Uterus (tissue), 4 donors: Measurements from ENCODE around the gene TCN2. TPM values are rescaled to one million over a fixed set of nuclear protein-coding genes. Genes with fewer than 3 reads are reported as not detected.
A peak's percentile ranks its signal among the peaks of the same experiment; 100 is the strongest.

ENCODE experiments used
- DNase-seq, 2 donors: peaks; one replicate each; pipeline ENCODE4 v3.0.0-alpha.2; 2019 to 2020
- H3K27ac ChIP-seq, 2 donors: fragments of 200-600 bp; sonication (generic); 1 replicate in 1 of 2; 2 replicates in 1 of 2; pipeline ENCODE4 v1.5.1; 2016 to 2018
- H3K27me3 ChIP-seq, 2 donors: fragments of 200-600 bp; sonication (generic); one replicate each; pipeline ENCODE4 v1.5.1; 2018 to 2019; ENCODE audit warnings: control low read depth in 1 of 2
- H3K36me3 ChIP-seq, 2 donors: fragments of 200-600 bp; sonication (generic); one replicate each; pipeline ENCODE4 v1.5.1; 2019; ENCODE audit warnings: control low read depth in 1 of 2
- H3K4me1 ChIP-seq, 2 donors: fragments of 200-600 bp; sonication (generic); one replicate each; pipeline ENCODE4 v1.5.1; 2018 to 2019; ENCODE audit warnings: control low read depth in 1 of 2
- H3K4me3 ChIP-seq, 2 donors: fragments of 200-600 bp; sonication (generic); 1 replicate in 1 of 2; 2 replicates in 1 of 2; pipeline ENCODE4 v1.5.1; 2018 to 2019; ENCODE audit warnings: mild to moderate bottlenecking in 1 of 2
- H3K9me3 ChIP-seq, 2 donors: fragments of 200-600 bp; sonication (generic); one replicate each; pipeline ENCODE4 v1.5.1; 2019; ENCODE audit warnings: control low read depth in 1 of 2
- CTCF ChIP-seq, 4 experiments: fragments of 200-600 bp in 2 of 4; fragments of 450-650 bp in 2 of 4; sonication (generic) in 2 of 4; IDR thresholded peaks; one replicate each; pipeline ENCODE4 v1.5.1; 2016 to 2019; ENCODE audit warnings: antibody characterized with exemption in 4 of 4, mild to moderate bottlenecking in 2 of 4, moderate library complexity in 1 of 4
- POLR2A ChIP-seq, 2 donors: fragments of 450-650 bp; IDR thresholded peaks; one replicate each; pipeline ENCODE4 v1.6.1; 2016; ENCODE audit warnings: antibody characterized with exemption in 2 of 2, mild to moderate bottlenecking in 1 of 2, moderate library complexity in 1 of 2
- intact Hi-C: fragments of 100-400 bp; cut with DNase I; formaldehyde crosslinking; loops from one replicate; pipeline ENCODE4 v1.15.1; 2023; ENCODE audit warnings: low total_unique reads
- total RNA-seq, 4 donors: library from RNA; depleted of rRNA in 3 of 4; stranded (reverse); fragments of >200 nt in 3 of 4; gene quantifications; one replicate each; pipeline versions ENCODE4 v1.1.0 to v1.2.4, GENCODE V29; 2014 to 2023
- donor health status: DM: yes; HTN: yes; CAD: no.

Gene TCN2
- total RNA-seq, 4 donors from 2014 or later = 21.8 to 44.5 (median 30.3) TPM

- H3K4me1 ChIP-seq = peaks cover 0 to 15% of the 10 kb centered on the region in 2 donors
- peak within 1 kb of the TSS; percentile 20 to 23 for H3K4me3 ChIP-seq
- intact Hi-C loops = no loop called here
- TF ChIP-seq POLR2A (IDR thresholded peaks at IDR 0.05) = no peak
- TF ChIP-seq CTCF (IDR thresholded peaks at IDR 0.05) = no peak
- H3K9me3 ChIP-seq = no peaks in the 10 kb centered on the region
- no peaks in the 10 kb centered on the region for H3K36me3 ChIP-seq
- DNase-seq = no peak
- peak within 1 kb of the TSS in 1 of 2 donors; percentile 47 for H3K27ac ChIP-seq
- H3K27me3 ChIP-seq = no peaks in the 10 kb centered on the region
These were observed 32.6 kb upstream of the TCN2 start, which contains the start of gene GAL3ST1 for GRCh38 chr22:30574095-30574981. Gene GAL3ST1 (minus strand): TSS chr22:30574665. CDS start chr22:30557392, 17,273 bp downstream.

- TF ChIP-seq POLR2A (IDR thresholded peaks at IDR 0.05) = no peak
- TF ChIP-seq CTCF (IDR thresholded peaks at IDR 0.05) = no peak
- peak; percentile 46 to 62 for DNase-seq
- intact Hi-C loops = no loop called here
- Histone ChIP-seq H3K36me3 (no peaks in the 10 kb centered on the region), H3K27ac (peak overlapping the region in 1 of 2 donors; percentile 47), H3K4me1 (peaks cover 0 to 15% of the 10 kb centered on the region in 2 donors), H3K9me3 (no peaks in the 10 kb centered on the region), H3K4me3 (peak overlapping the region; percentile 20 to 23), H3K27me3 (no peaks in the 10 kb centered on the region)
These were observed 31.8 kb upstream of the TCN2 start for GRCh38 chr22:30574997-30575671.

GRCh38 chr22:30575859-30576258, 31.1 kb upstream of the TCN2 start:
- Histone ChIP-seq H3K4me1 (peaks cover 0 to 15% of the 10 kb centered on the region in 2 donors), H3K36me3 (no peaks in the 10 kb centered on the region), H3K4me3 (no peak overlapping the region), H3K27me3 (no peaks in the 10 kb centered on the region), H3K9me3 (no peaks in the 10 kb centered on the region), H3K27ac (peak overlapping the region; percentile 31 to 36)
- TF ChIP-seq CTCF (IDR thresholded peaks at IDR 0.05) = no peak
- no peak for TF ChIP-seq POLR2A (IDR thresholded peaks at IDR 0.05)
- DNase-seq = no peak
- intact Hi-C loops = no loop called here

GRCh38 chr22:30578481-30578880, 28.5 kb upstream of the TCN2 start:
- Histone ChIP-seq H3K4me3 (no peak overlapping the region), H3K27me3 (no peaks in the 10 kb centered on the region), H3K27ac (no peak overlapping the region), H3K9me3 (no peaks in the 10 kb centered on the region), H3K4me1 (peaks cover 0 to 15% of the 10 kb centered on the region in 2 donors), H3K36me3 (no peaks in the 10 kb centered on the region)
- TF ChIP-seq POLR2A (IDR thresholded peaks at IDR 0.05) = no peak
- no peak for DNase-seq
- intact Hi-C loops = no loop called here

GRCh38 chr22:30580896-30581295, 26.1 kb upstream of the TCN2 start:
- TF ChIP-seq CTCF (IDR thresholded peaks at IDR 0.05) (no peak), POLR2A (IDR thresholded peaks at IDR 0.05) (no peak)
- Histone ChIP-seq H3K27me3 (no peaks in the 10 kb centered on the region), H3K9me3 (no peaks in the 10 kb centered on the region), H3K4me1 (peaks cover 0 to 2% of the 10 kb centered on the region in 2 donors), H3K36me3 (no peaks in the 10 kb centered on the region), H3K27ac (no peak overlapping the region), H3K4me3 (no peak overlapping the region)
- DNase-seq = no peak
- intact Hi-C loops = no loop called here
